BLaER1 (cell line): ENCODE data around the gene TOLLIP.

Experiments
- H3K27ac ChIP-seq: shearing (Covaris generic); formaldehyde crosslinking; 2 replicates; pipeline ENCODE4 v1.8.1; 2022
- H3K27me3 ChIP-seq: shearing (Covaris generic); formaldehyde crosslinking; 2 replicates; pipeline ENCODE4 v1.8.1; 2022
- H3K36me3 ChIP-seq: shearing (Covaris generic); formaldehyde crosslinking; 2 replicates; pipeline ENCODE4 v1.8.1; 2022
- H3K4me1 ChIP-seq: shearing (Covaris generic); formaldehyde crosslinking; 2 replicates; pipeline ENCODE4 v1.8.1; 2022
- H3K4me2 ChIP-seq: shearing (Covaris generic); formaldehyde crosslinking; 2 replicates; pipeline ENCODE4 v1.8.1; 2022
- H3K4me3 ChIP-seq: shearing (Covaris generic); formaldehyde crosslinking; 2 replicates; pipeline ENCODE4 v1.8.1; 2022
- H3K9ac ChIP-seq: shearing (Covaris generic); formaldehyde crosslinking; 2 replicates; pipeline ENCODE4 v1.8.1; 2022
- H3K9me3 ChIP-seq: shearing (Covaris generic); formaldehyde crosslinking; 2 replicates; pipeline ENCODE4 v1.8.1; 2022
- H4K20me1 ChIP-seq: shearing (Covaris generic); formaldehyde crosslinking; 2 replicates; pipeline ENCODE4 v1.8.1; 2022
- Cebpa-rat ChIP-seq: shearing (Covaris generic); IDR thresholded peaks from 2 replicates; pipeline ENCODE4 v1.8.1; 2022

Gene TOLLIP

GRCh38 chr11:1230121-1230455 is 79.3 kb downstream of the TOLLIP start:
- no peak overlapping the region for H3K27ac ChIP-seq
- H3K4me1 ChIP-seq = peaks cover 13% of the 10 kb centered on the region
- no peaks in the 10 kb centered on the region for H3K9me3 ChIP-seq
- peaks cover 15% of the 10 kb centered on the region; the same call in 1 of the 2 replicates for H3K27me3 ChIP-seq
- no peaks in the 10 kb centered on the region for H3K36me3 ChIP-seq
- peaks cover 6% of the 10 kb centered on the region; the same call in 1 of the 2 replicates for H4K20me1 ChIP-seq
- no peak for TF ChIP-seq Cebpa-rat
- H3K9ac ChIP-seq = no peak overlapping the region
- H3K4me2 ChIP-seq = no peak overlapping the region
- no peak overlapping the region for H3K4me3 ChIP-seq

- TF ChIP-seq Cebpa-rat = no peak
- no peak overlapping the region for H3K27ac ChIP-seq
- no peaks in the 10 kb centered on the region for H3K36me3 ChIP-seq
- H3K4me1 ChIP-seq = peaks cover 13% of the 10 kb centered on the region
- no peak overlapping the region for H3K4me2 ChIP-seq
- no peaks in the 10 kb centered on the region for H3K9me3 ChIP-seq
- no peak overlapping the region for H3K4me3 ChIP-seq
- peaks cover 6% of the 10 kb centered on the region; the same call in 1 of the 2 replicates for H4K20me1 ChIP-seq
- peaks cover 17% of the 10 kb centered on the region; the same call in 1 of the 2 replicates for H3K27me3 ChIP-seq
- H3K9ac ChIP-seq = no peak overlapping the region
Observed at GRCh38 chr11:1229471-1230120, 79.8 kb downstream of the TOLLIP start.

GRCh38 chr11:1228921-1229451 is 80.4 kb downstream of the TOLLIP start:
- H3K4me1 ChIP-seq = peaks cover 13% of the 10 kb centered on the region
- no peak overlapping the region for H3K4me2 ChIP-seq
- H3K4me3 ChIP-seq = no peak overlapping the region
- H3K27me3 ChIP-seq = peaks cover 19% of the 10 kb centered on the region; the same call in 1 of the 2 replicates
- H3K27ac ChIP-seq = no peak overlapping the region
- peaks cover 6% of the 10 kb centered on the region; the same call in 1 of the 2 replicates for H4K20me1 ChIP-seq
- no peak overlapping the region for H3K9ac ChIP-seq
- no peaks in the 10 kb centered on the region for H3K9me3 ChIP-seq
- H3K36me3 ChIP-seq = no peaks in the 10 kb centered on the region
- TF ChIP-seq Cebpa-rat = no peak

GRCh38 chr11:1228101-1228821 is 81.2 kb downstream of the TOLLIP start:
- peaks cover 13% of the 10 kb centered on the region for H3K4me1 ChIP-seq
- no peak for TF ChIP-seq Cebpa-rat
- H3K9me3 ChIP-seq = no peaks in the 10 kb centered on the region
- no peak overlapping the region for H3K27ac ChIP-seq
- no peak overlapping the region for H3K9ac ChIP-seq
- peaks cover 6% of the 10 kb centered on the region; the same call in 1 of the 2 replicates for H4K20me1 ChIP-seq
- H3K4me2 ChIP-seq = no peak overlapping the region
- H3K36me3 ChIP-seq = no peaks in the 10 kb centered on the region
- no peak overlapping the region for H3K4me3 ChIP-seq
- H3K27me3 ChIP-seq = peaks cover 21% of the 10 kb centered on the region; the same call in 1 of the 2 replicates

GRCh38 chr11:1227551-1228100 is 81.8 kb downstream of the TOLLIP start:
- H3K36me3 ChIP-seq = no peaks in the 10 kb centered on the region
- H3K9ac ChIP-seq = no peak overlapping the region
- H4K20me1 ChIP-seq = peaks cover 6% of the 10 kb centered on the region; the same call in 1 of the 2 replicates
- no peak overlapping the region for H3K4me2 ChIP-seq
- no peak overlapping the region for H3K27ac ChIP-seq
- H3K27me3 ChIP-seq = peaks cover 20% of the 10 kb centered on the region
- H3K9me3 ChIP-seq = no peaks in the 10 kb centered on the region
- peaks cover 13% of the 10 kb centered on the region for H3K4me1 ChIP-seq
- no peak for TF ChIP-seq Cebpa-rat
- no peak overlapping the region for H3K4me3 ChIP-seq

GRCh38 chr11:1226986-1227550 is 82.4 kb downstream of the TOLLIP start:
- peaks cover 6% of the 10 kb centered on the region; the same call in 1 of the 2 replicates for H4K20me1 ChIP-seq
- no peak overlapping the region for H3K9ac ChIP-seq
- H3K27ac ChIP-seq = no peak overlapping the region
- no peaks in the 10 kb centered on the region for H3K9me3 ChIP-seq
- no peak overlapping the region for H3K4me3 ChIP-seq
- H3K36me3 ChIP-seq = no peaks in the 10 kb centered on the region
- peaks cover 13% of the 10 kb centered on the region for H3K4me1 ChIP-seq
- peaks cover 25% of the 10 kb centered on the region for H3K27me3 ChIP-seq
- no peak overlapping the region for H3K4me2 ChIP-seq
- no peak for TF ChIP-seq Cebpa-rat

- no peaks in the 10 kb centered on the region for H3K36me3 ChIP-seq
- H3K4me1 ChIP-seq = peaks cover 8% of the 10 kb centered on the region
- H4K20me1 ChIP-seq = peaks cover 6% of the 10 kb centered on the region; the same call in 1 of the 2 replicates
- H3K9ac ChIP-seq = no peak overlapping the region
- no peak for TF ChIP-seq Cebpa-rat
- H3K4me3 ChIP-seq = no peak overlapping the region
- no peak overlapping the region for H3K4me2 ChIP-seq
- no peak overlapping the region for H3K27ac ChIP-seq
- no peaks in the 10 kb centered on the region for H3K9me3 ChIP-seq
- peaks cover 32% of the 10 kb centered on the region for H3K27me3 ChIP-seq
Observed at GRCh38 chr11:1226226-1226985, 83.0 kb downstream of the TOLLIP start.

GRCh38 chr11:1225386-1226225 is 83.8 kb downstream of the TOLLIP start:
- Histone ChIP-seq H3K4me3 (no peak overlapping the region), H3K9me3 (no peaks in the 10 kb centered on the region), H3K4me1 (no peaks in the 10 kb centered on the region; the same call in 1 of the 2 replicates), H3K27ac (no peak overlapping the region), H3K9ac (no peak overlapping the region), H4K20me1 (no peaks in the 10 kb centered on the region), H3K27me3 (peaks cover 37% of the 10 kb centered on the region), H3K4me2 (no peak overlapping the region), H3K36me3 (no peaks in the 10 kb centered on the region)
- TF ChIP-seq Cebpa-rat = no peak
